GM11168 (cell line): ENCODE data around the gene MAGEH1.

Experiments
- in situ Hi-C: fragments of 300-500 bp; cut with MboI; formaldehyde crosslinking; loops from one replicate; pipeline ENCODE4 v1.12.0; 2022; ENCODE audit warnings: low sequenced_read_pairs; ENCODE audit not compliant: unreplicated experiment

The MAGEH1 gene

GRCh38 chrX:55489314-55490009 lies 37.5 kb downstream of the MAGEH1 start, which contains the start of gene USP51:
Gene USP51 (minus strand): TSS chrX:55489848. CDS start chrX:55488939, 909 bp downstream.
- in situ Hi-C loops = loop anchor here (25.0 kb wide), 1 partner anchor 223 kb away; the partner anchor contains the start of gene RRAGB

GRCh38 chrX:55490121-55490520 lies 38.2 kb downstream of the MAGEH1 start:
- in situ Hi-C loops = loop anchor here (25.0 kb wide), 1 partner anchor 222 kb away; the partner anchor contains the start of gene RRAGB

GRCh38 chrX:55490974-55491373 lies 39.0 kb downstream of the MAGEH1 start:
- in situ Hi-C loops = loop anchor here (25.0 kb wide), 1 partner anchor 221 kb away; the partner anchor contains the start of gene RRAGB
